Measurements from ENCODE around the gene RHNO1.

RHNO1 gene

GRCh38 chr12:2904260-2904659 lies 27.2 kb downstream of the RHNO1 start:
- no peak for DNase-seq

GRCh38 chr12:2912216-2912575 lies 35.2 kb downstream of the RHNO1 start:
- DNase-seq, result no peak

GRCh38 chr12:2919249-2919648 lies 42.2 kb downstream of the RHNO1 start:
- no peak for DNase-seq

GRCh38 chr12:2922329-2922728 lies 45.3 kb downstream of the RHNO1 start:
- DNase-seq, result no peak

- no peak for DNase-seq
Observed at GRCh38 chr12:2923057-2923456, 46.0 kb downstream of the RHNO1 start.

GRCh38 chr12:2924019-2924418 lies 47.0 kb downstream of the RHNO1 start:
- no peak for DNase-seq

GRCh38 chr12:2925322-2925995 lies 48.4 kb downstream of the RHNO1 start:
- no peak for DNase-seq

GRCh38 chr12:2930865-2931264 lies 53.8 kb downstream of the RHNO1 start:
- DNase-seq, result no peak

- DNase-seq, result no peak
Observed at GRCh38 chr12:2933586-2933985, 56.6 kb downstream of the RHNO1 start.

- DNase-seq, result no peak
Observed at GRCh38 chr12:2934371-2934770, 57.3 kb downstream of the RHNO1 start.

GRCh38 chr12:2936301-2936700 lies 59.3 kb downstream of the RHNO1 start:
- no peak for DNase-seq

- DNase-seq, result no peak
Observed at GRCh38 chr12:2937500-2937899, 60.5 kb downstream of the RHNO1 start.
